Ectodermal cell (in vitro differentiated cells): Measurements from ENCODE around the gene IL31.

Source experiments
- H3K27ac ChIP-seq: 2 replicates; pipeline ENCODE4 v1.7.0; 2013; ENCODE audit warnings: mild to moderate bottlenecking, low read depth, low read length; ENCODE audit not compliant: insufficient read depth, poor library complexity, severe bottlenecking
- H3K27me3 ChIP-seq: 2 replicates; pipeline ENCODE4 v1.7.0; 2013; ENCODE audit warnings: mild to moderate bottlenecking, low read length; ENCODE audit not compliant: insufficient read depth, control insufficient read depth, poor library complexity, severe bottlenecking
- H3K36me3 ChIP-seq: one replicate; pipeline ENCODE4 v1.7.0; 2013; ENCODE audit warnings: low read length; ENCODE audit not compliant: control insufficient read depth, insufficient read depth
- H3K4me1 ChIP-seq: one replicate; pipeline ENCODE4 v1.7.0; 2013; ENCODE audit warnings: low read length; ENCODE audit not compliant: control insufficient read depth, insufficient read depth
- H3K4me3 ChIP-seq: 2 replicates; pipeline ENCODE4 v1.7.0; 2013; ENCODE audit warnings: low read depth, low read length, control low read depth; ENCODE audit not compliant: insufficient read depth
- H3K9me3 ChIP-seq: 2 replicates; pipeline ENCODE4 v1.7.0; 2013; ENCODE audit warnings: mild to moderate bottlenecking, low read length, moderate library complexity; ENCODE audit not compliant: control insufficient read depth
- WGBS, 2 experiments: methylation state at CpG; one replicate each; pipeline ENCODE4 v1.1.7; 2013; ENCODE audit warnings: missing lambda C conversion rate in 2 of 2; 5-methylcytosine and 5-hydroxymethylcytosine counted together

Gene IL31

DNA sequence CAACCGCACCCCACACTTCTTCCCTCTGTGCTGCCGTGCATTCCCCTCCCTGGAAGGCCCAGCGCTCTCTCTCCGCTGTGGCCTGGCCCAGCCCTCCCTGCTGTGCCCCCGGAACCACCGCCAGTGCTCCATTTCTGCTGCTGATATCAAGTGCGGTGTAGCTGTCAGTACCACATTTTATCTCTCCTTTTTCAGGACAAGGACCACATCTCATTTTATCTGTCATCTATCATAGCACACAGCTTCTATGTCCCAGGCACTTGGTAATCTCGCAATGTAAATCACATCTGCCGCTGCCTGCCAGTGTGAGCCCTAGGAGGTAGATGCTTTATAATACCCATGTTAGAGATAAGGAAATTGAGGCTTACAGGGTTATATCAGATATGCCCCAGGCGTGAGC, 18.3 kb downstream of the IL31 start:
- H3K36me3 ChIP-seq, result no peaks in the 10 kb centered on the region
- H3K4me1 ChIP-seq, result no peaks in the 10 kb centered on the region
- 75 to 82% methylated on average over 10 of the region's 10 CpGs for WGBS, 2 experiments
- no peak overlapping the region for H3K4me3 ChIP-seq
- H3K9me3 ChIP-seq, result no peaks in the 10 kb centered on the region
- H3K27ac ChIP-seq, result no peak overlapping the region
- no peaks in the 10 kb centered on the region for H3K27me3 ChIP-seq

DNA sequence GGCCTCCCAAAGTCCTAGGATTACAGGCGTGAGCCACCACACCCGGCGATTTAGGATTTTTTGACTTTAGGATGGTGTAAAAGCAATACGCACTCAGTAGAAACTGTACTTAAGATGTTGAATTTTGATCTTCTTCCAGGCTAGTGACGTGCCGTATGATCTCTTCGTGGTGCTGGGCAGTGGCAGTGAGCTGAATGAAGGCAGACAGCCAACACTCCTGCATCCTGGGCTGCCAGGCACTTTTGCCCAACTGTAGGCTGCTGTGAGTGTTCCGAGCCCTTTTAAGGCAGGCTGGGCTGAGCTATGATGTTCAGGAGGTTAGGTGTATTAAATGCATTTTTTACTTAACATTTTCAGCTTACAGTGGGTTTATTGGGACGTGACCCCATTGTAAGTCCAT, 21.3 kb downstream of the IL31 start:
- no peaks in the 10 kb centered on the region for H3K27me3 ChIP-seq
- WGBS, 2 experiments, result 91 to 94% methylated on average over 8 to 9 of the region's 9 CpGs
- no peak overlapping the region for H3K4me3 ChIP-seq
- H3K9me3 ChIP-seq, result no peaks in the 10 kb centered on the region
- no peak overlapping the region for H3K27ac ChIP-seq
- H3K4me1 ChIP-seq, result no peaks in the 10 kb centered on the region
- no peaks in the 10 kb centered on the region for H3K36me3 ChIP-seq

DNA sequence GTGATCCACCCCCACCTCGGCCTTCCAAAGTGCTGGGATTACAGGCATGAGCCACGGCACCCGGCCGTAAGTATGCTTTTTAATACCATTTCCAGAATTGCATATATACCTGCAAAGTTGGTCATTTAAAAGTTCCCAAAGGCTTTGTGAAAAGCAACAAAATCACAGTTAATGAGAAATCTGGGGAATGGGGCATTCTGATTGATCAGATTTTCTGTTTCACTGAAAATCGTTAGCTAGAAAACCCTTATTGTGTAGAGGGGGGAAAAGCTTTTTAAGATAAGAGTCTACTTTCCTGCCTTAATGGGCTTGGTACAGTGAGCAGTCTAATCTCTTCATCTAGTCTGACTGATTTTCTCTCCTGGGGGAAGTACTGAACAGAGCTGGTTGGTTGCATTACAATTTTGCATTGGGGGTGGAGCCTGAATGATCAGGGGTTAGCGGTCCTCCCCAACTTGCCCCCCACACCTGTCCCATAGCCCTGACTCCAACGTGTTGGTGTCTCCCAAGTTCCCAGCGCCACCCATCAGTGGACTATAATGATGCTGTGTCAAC, 23.8 kb downstream of the IL31 start:
- WGBS, 2 experiments, result 89 to 90% methylated on average over 8 of the region's 8 CpGs

DNA sequence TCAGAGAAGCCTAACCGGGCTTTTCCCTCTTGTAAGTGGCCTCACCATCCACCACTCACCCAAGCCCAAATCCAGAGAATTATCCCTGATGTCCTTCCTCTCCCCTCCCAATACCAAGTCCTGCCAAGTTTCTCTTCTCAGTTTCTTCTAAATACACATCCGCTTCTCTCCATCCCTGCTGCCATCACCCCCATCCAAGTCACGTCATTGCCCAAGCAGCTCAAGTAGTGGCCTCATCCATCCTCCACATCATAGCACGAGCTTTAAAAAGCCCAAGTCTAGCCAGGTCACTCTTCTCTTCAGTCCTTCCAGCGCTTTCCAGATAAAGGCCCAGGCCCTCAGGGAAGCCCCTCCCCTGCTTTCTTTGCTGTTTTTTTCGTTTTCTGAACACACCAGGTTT, 25.4 kb downstream of the IL31 start:
- WGBS, 2 experiments, result 89% methylated on average over 6 of the region's 6 CpGs
- no peaks in the 10 kb centered on the region for H3K9me3 ChIP-seq

More for the DNA sequence above, 23.8 kb downstream of the IL31 start:
- Histone ChIP-seq H3K4me3 (no peak overlapping the region), H3K9me3 (no peaks in the 10 kb centered on the region), H3K27ac (no peak overlapping the region), H3K36me3 (no peaks in the 10 kb centered on the region), H3K4me1 (no peaks in the 10 kb centered on the region), H3K27me3 (no peaks in the 10 kb centered on the region)

DNA sequence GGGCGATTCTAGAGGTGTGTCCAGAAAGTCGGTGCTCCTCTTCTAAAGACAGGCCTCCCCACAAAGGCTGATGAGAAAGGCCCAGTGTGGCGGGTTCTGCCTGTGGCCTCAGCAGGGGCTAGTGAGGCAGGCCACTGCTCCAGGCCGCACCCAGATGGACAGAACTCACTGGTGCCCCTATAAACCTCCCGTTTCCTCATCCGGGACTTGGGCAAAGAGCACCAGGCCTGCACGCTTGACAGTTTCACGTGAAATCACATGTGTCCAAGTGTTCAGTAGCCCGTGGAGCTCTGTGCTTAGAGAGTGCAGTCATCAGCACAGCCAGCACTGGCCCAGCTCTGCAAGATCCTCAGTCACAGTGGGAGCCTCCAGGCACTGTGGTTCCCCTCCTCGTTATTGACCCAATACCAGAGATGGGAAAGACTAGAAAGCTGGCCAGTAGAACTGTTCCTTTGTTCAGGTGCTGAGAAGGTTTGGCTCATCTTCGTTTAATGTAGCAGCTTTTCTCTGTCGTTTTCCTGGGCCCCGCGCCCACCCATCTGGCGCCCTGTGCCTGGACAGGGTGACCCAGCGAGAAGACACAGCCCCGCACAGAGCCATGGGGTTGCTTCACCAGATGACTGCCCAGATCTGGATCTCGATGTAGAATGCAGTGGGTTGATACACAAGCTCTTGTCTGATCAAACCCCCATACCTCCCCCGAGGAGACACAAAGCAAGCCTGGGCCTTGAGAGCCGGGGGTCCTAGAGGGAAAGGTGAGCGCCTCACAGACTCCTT, 26.3 kb downstream of the IL31 start:
- Histone ChIP-seq H3K9me3 (peaks cover 2% of the 10 kb centered on the region), H3K27ac (no peak overlapping the region), H3K36me3 (peaks cover 10% of the 10 kb centered on the region), H3K4me3 (no peak overlapping the region), H3K27me3 (no peaks in the 10 kb centered on the region), H3K4me1 (no peaks in the 10 kb centered on the region)
- WGBS, 2 experiments, result 94 to 95% methylated on average over 21 of the region's 21 CpGs

More for the DNA sequence above, 25.4 kb downstream of the IL31 start:
- H3K4me1 ChIP-seq, result no peaks in the 10 kb centered on the region
- H3K4me3 ChIP-seq, result no peak overlapping the region
- H3K27ac ChIP-seq, result no peak overlapping the region
- H3K36me3 ChIP-seq, result peaks cover under 1% of the 10 kb centered on the region
- no peaks in the 10 kb centered on the region for H3K27me3 ChIP-seq

DNA sequence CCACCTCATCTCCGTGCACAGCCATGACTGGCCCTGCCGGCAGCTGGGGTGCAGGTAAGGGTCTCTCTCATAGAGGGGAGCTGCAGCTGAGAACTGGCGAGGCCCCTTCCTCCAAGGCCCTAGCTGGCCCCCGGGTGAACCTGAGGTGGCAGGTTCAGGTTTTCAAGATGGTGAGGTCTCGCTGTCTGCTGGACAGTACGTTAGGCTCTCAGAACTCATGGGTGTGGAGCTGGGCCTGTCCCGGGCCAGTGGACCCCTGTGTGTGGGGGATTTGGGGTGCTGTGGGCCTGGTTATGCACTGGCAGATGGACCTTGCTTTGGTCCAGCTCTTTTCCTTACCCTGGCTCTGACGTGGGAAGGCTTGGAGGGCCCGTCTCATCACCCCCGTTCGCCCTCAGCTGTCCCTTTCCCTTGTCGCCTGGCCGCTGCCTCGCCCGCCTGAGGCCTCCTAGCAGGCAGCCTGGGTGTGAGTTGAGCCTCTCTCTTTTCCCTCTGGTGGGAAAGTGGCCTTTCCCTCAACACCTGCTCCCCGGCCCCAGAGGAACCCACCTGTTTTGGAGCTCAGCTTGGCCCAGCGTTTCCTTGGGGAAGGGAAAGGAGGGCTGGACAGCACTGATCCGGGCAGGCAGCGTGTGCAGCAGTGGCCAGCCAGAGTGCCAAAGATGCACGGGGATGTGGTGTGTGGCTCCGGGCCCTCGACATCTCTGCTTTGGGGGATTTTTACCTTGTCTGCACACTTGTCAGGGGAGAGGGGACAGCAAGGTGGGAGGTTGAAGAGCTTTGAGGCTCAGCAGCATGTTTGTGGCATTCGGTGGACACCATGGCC, 28.3 kb downstream of the IL31 start:
- 95% methylated on average over 23 of the region's 23 CpGs for WGBS, 2 experiments
- Histone ChIP-seq H3K27me3 (no peaks in the 10 kb centered on the region), H3K27ac (no peak overlapping the region), H3K4me1 (no peaks in the 10 kb centered on the region), H3K9me3 (peaks cover 2% of the 10 kb centered on the region), H3K4me3 (no peak overlapping the region), H3K36me3 (peaks cover 24% of the 10 kb centered on the region)

DNA sequence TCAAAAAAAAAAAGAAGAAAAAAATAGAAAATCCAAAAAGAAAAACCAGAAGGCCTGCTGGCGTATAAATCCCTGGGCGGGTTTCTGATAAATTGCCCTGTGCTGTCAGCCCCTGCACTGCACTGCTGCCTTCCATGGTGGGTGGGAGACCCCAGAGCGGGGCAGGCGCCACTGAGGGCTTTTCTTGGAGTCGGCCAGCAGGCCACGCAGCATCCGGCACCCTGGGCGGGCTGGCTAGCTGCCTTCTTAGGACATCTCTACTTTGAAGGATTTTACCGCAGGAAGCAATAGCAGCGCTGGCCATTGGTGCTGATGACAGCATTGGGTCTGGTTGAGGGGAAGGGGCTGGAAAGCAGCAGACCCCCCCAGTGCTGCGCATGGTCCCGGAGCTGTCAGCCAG, 29.1 kb downstream of the IL31 start:
- Histone ChIP-seq H3K27me3 (no peaks in the 10 kb centered on the region), H3K4me3 (no peak overlapping the region), H3K36me3 (peaks cover 24% of the 10 kb centered on the region), H3K9me3 (peaks cover 2% of the 10 kb centered on the region), H3K27ac (no peak overlapping the region), H3K4me1 (no peaks in the 10 kb centered on the region)
- 95 to 96% methylated on average over 12 of the region's 12 CpGs for WGBS, 2 experiments

DNA sequence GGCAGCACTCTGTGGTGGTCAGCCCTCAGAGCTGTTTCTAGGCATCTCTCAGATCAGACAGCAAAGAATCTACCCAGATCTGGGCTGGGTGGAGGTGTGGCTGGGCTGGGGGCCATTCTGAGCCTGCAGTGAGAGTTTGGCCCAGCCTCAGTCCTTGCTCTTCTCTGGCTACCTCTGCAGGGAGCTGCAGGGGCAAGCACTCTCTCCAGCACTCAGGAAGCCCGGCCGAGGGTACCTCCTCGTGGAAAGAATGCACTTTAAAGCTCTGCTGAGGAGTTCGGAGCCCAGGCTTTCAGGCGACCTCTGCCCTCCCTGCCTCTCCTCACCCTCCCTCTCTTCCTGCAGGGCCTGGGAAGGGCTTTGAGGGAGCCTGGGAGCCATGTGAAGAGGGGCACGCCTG, 31.2 kb downstream of the IL31 start:
- no peak overlapping the region for H3K4me3 ChIP-seq
- H3K36me3 ChIP-seq, result peaks cover 24% of the 10 kb centered on the region
- 84 to 87% methylated on average over 6 of the region's 6 CpGs for WGBS, 2 experiments
- no peak overlapping the region for H3K27ac ChIP-seq
- peaks cover 2% of the 10 kb centered on the region for H3K9me3 ChIP-seq
- no peaks in the 10 kb centered on the region for H3K27me3 ChIP-seq
- no peaks in the 10 kb centered on the region for H3K4me1 ChIP-seq

DNA sequence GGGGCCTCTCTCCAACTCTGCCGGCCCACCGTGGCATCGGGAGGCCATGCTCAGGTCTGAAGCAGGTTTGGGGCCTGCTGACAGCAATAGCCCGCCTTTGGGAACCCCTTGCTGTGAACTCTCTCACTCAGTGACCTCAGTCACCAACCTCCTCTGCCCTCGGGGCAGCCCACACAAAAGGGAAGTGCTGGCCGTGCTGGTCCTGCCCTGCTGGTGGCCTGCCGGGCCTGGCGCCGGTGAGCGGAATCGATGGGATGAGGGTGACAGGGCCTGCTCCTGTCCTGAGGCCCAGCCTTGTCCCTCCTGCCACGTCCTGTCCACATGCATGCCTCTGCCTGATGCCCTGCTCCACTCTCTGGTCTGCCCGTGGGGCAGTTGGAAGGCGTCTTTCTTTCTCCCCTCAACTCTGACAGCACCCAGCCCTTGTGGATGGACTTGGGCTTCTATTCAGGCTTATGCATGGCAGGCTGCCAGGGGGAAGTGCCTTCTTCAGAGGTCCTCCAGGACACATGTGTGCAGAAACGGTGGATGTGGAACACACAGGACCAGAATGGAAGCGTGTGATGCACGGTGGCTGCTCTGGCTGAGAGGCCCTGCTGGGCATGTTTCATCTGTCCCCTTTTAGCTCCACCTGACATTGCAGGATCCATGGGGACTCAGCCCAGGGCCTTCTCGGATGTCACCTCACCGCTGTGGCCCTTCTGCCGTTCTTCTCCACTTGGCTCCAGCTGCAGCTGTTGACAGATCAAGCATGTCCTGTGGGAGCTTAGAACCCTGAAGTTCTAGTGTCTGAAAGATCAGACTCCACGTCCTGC, 31.9 kb downstream of the IL31 start:
- no peaks in the 10 kb centered on the region for H3K4me1 ChIP-seq
- H3K27me3 ChIP-seq, result no peaks in the 10 kb centered on the region
- H3K36me3 ChIP-seq, result peaks cover 24% of the 10 kb centered on the region
- H3K9me3 ChIP-seq, result peaks cover 2% of the 10 kb centered on the region
- 90 to 91% methylated on average over 21 of the region's 21 CpGs for WGBS, 2 experiments
- H3K4me3 ChIP-seq, result no peak overlapping the region
- no peak overlapping the region for H3K27ac ChIP-seq
